K562 (cell line): Measurements from ENCODE around the gene TCF3. TPM values are rescaled to one million over a fixed set of nuclear protein-coding genes. Genes with fewer than 3 reads are reported as not detected.
A peak's percentile ranks its signal among the peaks of the same experiment; 100 is the strongest.

Experiments used
- ATAC-seq: fragments of 200-7000 bp; cut with Tn5 transposase; 3 replicates; pipeline ENCODE4 v1.9.1; 2020; ENCODE audit warnings: moderate library complexity
- BruUV-seq: library from RNA; stranded (reverse); fragments of 400-500 nt; replicated peaks from 2 replicates; lab custom pipeline; 2021; lab: Mats Ljungman, UMichigan
- CTCF ChIA-PET: fragments of 300-600 bp; formaldehyde crosslinking; extraction: SDS; loops from one replicate; lab custom pipeline; 2021; ENCODE audit warnings: low intra/inter-chr PET ratio; lab: Yijun Ruan, JAX
- POLR2A ChIA-PET: fragments of 300-600, 350-650 bp; sonication (Branson Sonifier 250); formaldehyde crosslinking; extraction: SDS; loops from one replicate; lab custom pipeline; 2021; ENCODE audit warnings: antibody characterized with exemption, inconsistent platforms; lab: Yijun Ruan, JAX
- DNase-seq, 4 experiments: peaks; one replicate each; pipeline versions ENCODE4 v3.0.0 to v3.0.0-alpha.2; 2011 to 2018; ENCODE audit warnings: low spot score in 3 of 4, mixed read lengths in 3 of 4; ENCODE audit errors: extremely low read depth in 1 of 4
- FAIRE-seq: peaks from 2 replicates; lab custom pipeline; 2011; peaks lifted over from hg19 to GRCh38; lab: Jason Lieb, UNC
- H2AFZ ChIP-seq: 2 replicates; pipeline ENCODE4 v1.6.0; 2011; ENCODE audit warnings: low read depth, low read length, control low read depth, inconsistent platforms
- H3K27ac ChIP-seq: fragments of 200-600 bp; 3 replicates; pipeline ENCODE4 v1.8.0; 2011; ENCODE audit warnings: low read depth, mild to moderate bottlenecking, control low read depth, inconsistent platforms, low read length, moderate library complexity, mixed read lengths; ENCODE audit errors: extremely low read depth
- H3K27me3 ChIP-seq, 2 experiments: fragments of 300-600 bp in 1 of 2; 2 replicates in 1 of 2; 3 replicates in 1 of 2; pipeline versions ENCODE4 v1.6.0 to v1.8.0; 2011; ENCODE audit warnings: inconsistent platforms in 2 of 2, low read length in 2 of 2, mild to moderate bottlenecking in 1 of 2, mixed read lengths in 1 of 2, moderate library complexity in 1 of 2; ENCODE audit not compliant: control insufficient read depth in 2 of 2, insufficient read depth in 2 of 2
- H3K36me3 ChIP-seq: fragments of 300-600 bp; 3 replicates; pipeline ENCODE4 v1.8.0; 2011; ENCODE audit warnings: mild to moderate bottlenecking, low read length, inconsistent platforms; ENCODE audit not compliant: control insufficient read depth, insufficient read depth
- H3K4me1 ChIP-seq, 2 experiments: fragments of 200-600 bp in 1 of 2; replicated peaks in 1 of 2; 2 replicates in 1 of 2; 3 replicates in 1 of 2; pipeline versions ENCODE4 v1.5.1 to v1.8.0; 2011; ENCODE audit warnings: inconsistent platforms in 2 of 2, low read length in 2 of 2, mild to moderate bottlenecking in 1 of 2, mixed read lengths in 1 of 2, moderate library complexity in 1 of 2; ENCODE audit not compliant: control insufficient read depth in 2 of 2, insufficient read depth in 2 of 2
- H3K4me2 ChIP-seq: 2 replicates; pipeline ENCODE4 v1.6.1; 2011; ENCODE audit warnings: low read length, control low read depth, inconsistent platforms, mixed read lengths; ENCODE audit not compliant: insufficient read depth
- H3K4me3 ChIP-seq: fragments of 200-600 bp; sonication (generic), shearing (Covaris generic); 2 replicates; pipeline ENCODE4 v1.5.1; 2016; ENCODE audit warnings: control low read depth, inconsistent platforms
- H3K79me2 ChIP-seq: fragments of 200-600 bp; 3 replicates; pipeline ENCODE4 v1.8.0; 2011; ENCODE audit warnings: low read length, inconsistent platforms; ENCODE audit not compliant: control insufficient read depth, insufficient read depth
- H3K9ac ChIP-seq, 2 experiments: 2 replicates each; pipeline versions ENCODE4 v1.6.0 to v1.6.1; 2011; ENCODE audit warnings: low read depth in 2 of 2, low read length in 2 of 2, control low read depth in 1 of 2, inconsistent platforms in 1 of 2, mild to moderate bottlenecking in 1 of 2, mixed read lengths in 1 of 2; ENCODE audit not compliant: insufficient read depth in 1 of 2
- H3K9me1 ChIP-seq: one replicate; pipeline ENCODE4 v1.6.0; 2011; ENCODE audit warnings: inconsistent platforms, mild to moderate bottlenecking, low read length, moderate library complexity; ENCODE audit not compliant: control insufficient read depth, insufficient read depth
- H3K9me3 ChIP-seq: replicated peaks from 2 replicates; pipeline ENCODE4 v1.5.1; 2011; ENCODE audit warnings: low read depth, low read length, inconsistent platforms; ENCODE audit not compliant: control insufficient read depth, insufficient read depth
- H4K20me1 ChIP-seq: replicated peaks from 2 replicates; pipeline ENCODE4 v1.6.1; 2011; ENCODE audit warnings: low read length, inconsistent platforms, mixed read lengths; ENCODE audit not compliant: control insufficient read depth, insufficient read depth
- DIDO1 ChIP-seq: fragments of 450-650 bp; IDR thresholded peaks from 2 replicates; pipeline ENCODE4 v1.6.1; 2016; ENCODE audit warnings: low read depth, missing biosample characterization, missing genetic modification characterization
- FIP1L1 ChIP-seq: fragments of 200-400 bp; formaldehyde crosslinking; IDR thresholded peaks from 2 replicates; pipeline ENCODE4 v1.6.1; 2018; ENCODE audit warnings: mild to moderate bottlenecking, low read depth, low read length; ENCODE audit not compliant: poor library complexity, severe bottlenecking
- POLR2G ChIP-seq: fragments of 200-400 bp; formaldehyde crosslinking; IDR thresholded peaks from 2 replicates; pipeline ENCODE4 v1.6.1; 2017; ENCODE audit warnings: low read depth, mild to moderate bottlenecking, antibody characterized with exemption, low read length, moderate library complexity
- RBFOX2 ChIP-seq: fragments of 200-400 bp; formaldehyde crosslinking; IDR thresholded peaks from 2 replicates; pipeline ENCODE4 v1.6.1; 2017; ENCODE audit warnings: low read depth, mild to moderate bottlenecking, low read length, moderate library complexity
- RBM22 ChIP-seq: fragments of 200-400 bp; formaldehyde crosslinking; IDR thresholded peaks from 2 replicates; pipeline ENCODE4 v1.6.1; 2018; ENCODE audit warnings: low read length, low read depth; ENCODE audit not compliant: poor library complexity, severe bottlenecking
- ZNF764 ChIP-seq: fragments of 250-450 bp; sonication (Bioruptor Pico); IDR thresholded peaks from 2 replicates; pipeline ENCODE4 v1.4.0; 2020; ENCODE audit warnings: low read depth, mild to moderate bottlenecking, moderate library complexity
- WGBS: fragments of 100-300 bp; shearing (Covaris generic); methylation state at CpG from one replicate; pipeline ENCODE4 v1.1.6; 2016; ENCODE audit warnings: low coverage, mixed read lengths; ENCODE audit not compliant: insufficient coverage; ENCODE audit errors: missing lambda C conversion rate; 5-methylcytosine and 5-hydroxymethylcytosine counted together
- in situ Hi-C: fragments of 300-500 bp; cut with MboI; formaldehyde crosslinking; loops from 4 replicates; pipeline ENCODE4 v1.15.0; 2018; ENCODE audit warnings: inconsistent platforms, mixed read lengths
- intact Hi-C: fragments of 100-400 bp; cut with micrococcal nuclease; formaldehyde crosslinking; loops from 2 replicates; pipeline ENCODE4 v1.14.2; 2022
- polyA plus RNA-seq, 8 experiments: library from polyadenylated mRNA; depleted of rRNA in 4 of 8; stranded (reverse) in 5 of 8; unstranded in 3 of 8; fragments of >200 nt; fragmentation: Nextera tagmentation in 2 of 8; fragmentation: Illumina TruSeq in 1 of 8; extraction: Ambion mirVana in 2 of 8; extraction: Trizol in 1 of 8; gene quantifications; 2 replicates each; pipeline versions ENCODE4 v1.2.1 to v1.2.3, GENCODE V29; 2011 to 2014; ENCODE audit warnings: inconsistent platforms in 1 of 8, missing spikeins in 1 of 8
- total RNA-seq, 7 experiments: library from RNA; depleted of rRNA in 6 of 7; stranded (reverse); fragments of >200 nt in 6 of 7; fragmentation: Illumina TruSeq in 2 of 7; extraction: Trizol in 2 of 7; gene quantifications; 2 replicates each; pipeline versions ENCODE4 v1.2.1 to v1.2.3, GENCODE V29; 2011 to 2021; ENCODE audit warnings: low replicate concordance in 1 of 7
- TF ChIP-seq, protein P1 (sequence below): sonication (generic); formaldehyde crosslinking; IDR thresholded peaks from 2 replicates; pipeline ENCODE4 v1.9.0; 2022; ENCODE audit warnings: mild to moderate bottlenecking, missing genetic modification reagents

The TCF3 gene
- total and polyA plus RNA-seq, 9 of the 15 experiments (the other 6 are each of a cell fraction or from before 2014, with no cell fraction given) = 5.6 to 259 (median 84.0) TPM

DNA sequence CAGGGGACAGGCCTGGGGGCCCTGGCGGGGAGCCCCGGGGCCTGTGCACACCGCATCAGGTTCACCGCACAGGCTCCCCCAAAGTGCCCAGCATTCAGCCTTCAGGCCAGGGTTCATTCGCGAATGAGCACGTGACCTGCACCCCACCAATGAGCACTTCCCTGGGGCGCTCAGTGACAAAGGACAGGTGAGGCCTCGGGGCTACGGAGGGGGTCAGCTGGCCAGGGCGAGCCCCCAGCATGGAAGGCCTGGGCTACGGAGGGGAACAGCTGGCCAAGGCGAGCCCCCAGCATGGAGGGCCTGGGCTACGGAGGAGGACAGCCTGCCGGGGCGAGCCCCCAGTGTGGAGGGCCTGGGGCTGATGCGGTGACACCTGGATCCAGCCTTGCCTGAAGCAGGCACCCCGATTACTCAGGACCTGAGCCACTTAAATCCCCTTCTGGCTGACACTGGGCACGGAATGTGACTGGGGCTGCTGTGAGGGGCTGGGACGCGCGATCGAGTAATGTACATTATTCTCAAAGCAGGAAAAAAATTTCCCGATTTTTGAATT, 23.1 kb downstream of the TCF3 start:
- no peak for TF ChIP-seq RBFOX2
- TF ChIP-seq FIP1L1 = peak; percentile 40
- no peak for TF ChIP-seq DIDO1 (tag)
- TF ChIP-seq RBM22 = peak; percentile 49
- no peak for TF ChIP-seq ZNF764 (CRISPR knock-in tag)
- peak; percentile 24; the same call in 1 of the 2 replicates for TF ChIP-seq POLR2G
- TF ChIP-seq, protein P1, sequence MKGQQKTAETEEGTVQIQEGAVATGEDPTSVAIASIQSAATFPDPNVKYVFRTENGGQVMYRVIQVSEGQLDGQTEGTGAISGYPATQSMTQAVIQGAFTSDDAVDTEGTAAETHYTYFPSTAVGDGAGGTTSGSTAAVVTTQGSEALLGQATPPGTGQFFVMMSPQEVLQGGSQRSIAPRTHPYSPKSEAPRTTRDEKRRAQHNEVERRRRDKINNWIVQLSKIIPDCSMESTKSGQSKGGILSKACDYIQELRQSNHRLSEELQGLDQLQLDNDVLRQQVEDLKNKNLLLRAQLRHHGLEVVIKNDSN (CRISPR knock-in tag) = 0 out of 2 replicates have a peak, but pooled peaks have one; percentile 16
- 91% methylated on average over 21 of the region's 24 CpGs for WGBS
- Histone ChIP-seq H3K4me2 (no peak overlapping the region), H3K79me2 (peaks cover 42% of the 10 kb centered on the region), H3K9ac (no peak overlapping the region), H3K36me3 (peaks cover 74% of the 10 kb centered on the region), H3K4me1 (peaks cover 19 to 80% of the 10 kb centered on the region in 2 experiments), H3K9me3 (no peaks in the 10 kb centered on the region), H3K27ac (no peak overlapping the region), H2AFZ (no peak overlapping the region), H3K27me3 (no peaks in the 10 kb centered on the region), H3K4me3 (no peak overlapping the region), H3K9me1 (peaks cover 5% of the 10 kb centered on the region), H4K20me1 (no peaks in the 10 kb centered on the region)
- no peak for ATAC-seq
- intact Hi-C loops (no loop called here), in situ Hi-C loops (no loop called here)
- ChIA-PET CTCF (no interaction called here), POLR2A (no interaction called here)
- no peak for FAIRE-seq
- BruUV-seq = no TSS peak
- no peak for DNase-seq
